Hepatic stellate cell (primary cell): ENCODE results near the gene RAD17.
"Not testable (repeated sequence)": the region's sequence is repeated elsewhere in the genome, so short reads cannot be mapped to it uniquely, and the experiment has no call there.

Source experiments
- DNase-seq: peaks from one replicate; pipeline ENCODE4 v3.0.0; 2011; ENCODE audit warnings: low spot score

Gene RAD17

GRCh38 chr5:69369340-69370121 is at the start of gene RAD17, which contains the start of the genes AK6 and TAF9:
TSS of gene RAD17 (plus strand) at chr5:69369818. CDS start at chr5:69372209, 2,391 bp downstream.
TSS of gene AK6 (minus strand) at chr5:69369520. CDS start at chr5:69369490, 30 bp downstream.
TSS of gene TAF9 (minus strand) at chr5:69369520. CDS start at chr5:69365737, 3,783 bp downstream.
- DNase-seq = peak; percentile 87

GRCh38 chr5:69326365-69326764 is 43.3 kb upstream of the RAD17 start:
- DNase-seq = no peak

- no peak for DNase-seq
Observed at GRCh38 chr5:69329905-69330489, 39.6 kb upstream of the RAD17 start.

- DNase-seq = no peak
Observed at GRCh38 chr5:69331528-69332445, 37.8 kb upstream of the RAD17 start.

- DNase-seq = not testable (repeated sequence)
Observed at GRCh38 chr5:69333668-69334315, 35.8 kb upstream of the RAD17 start.

- peak; percentile 73 for DNase-seq
Observed at GRCh38 chr5:69334793-69335268, 34.8 kb upstream of the RAD17 start.

GRCh38 chr5:69335341-69335935 is 34.2 kb upstream of the RAD17 start:
- no peak for DNase-seq

- no peak for DNase-seq
Observed at GRCh38 chr5:69341520-69342161, 28.0 kb upstream of the RAD17 start.

GRCh38 chr5:69343083-69343482 is 26.5 kb upstream of the RAD17 start:
- no peak for DNase-seq

- no peak for DNase-seq
Observed at GRCh38 chr5:69350664-69351063, 19.0 kb upstream of the RAD17 start.

GRCh38 chr5:69359699-69360098 is 9.9 kb upstream of the RAD17 start:
- no peak for DNase-seq

GRCh38 chr5:69360442-69360841 is 9.2 kb upstream of the RAD17 start:
- DNase-seq = no peak

- peak; percentile 24 for DNase-seq
Observed at GRCh38 chr5:69364414-69364813, 5.2 kb upstream of the RAD17 start.

- no peak for DNase-seq
Observed at GRCh38 chr5:69364850-69365249, 4.8 kb upstream of the RAD17 start.

GRCh38 chr5:69367697-69368279 is 1.8 kb upstream of the RAD17 start:
- DNase-seq = no peak

- peak; percentile 66 for DNase-seq
Observed at GRCh38 chr5:69368458-69369339, 919 bp upstream of the RAD17 start.

GRCh38 chr5:69370335-69370734 is 717 bp downstream of the RAD17 start:
- not testable (repeated sequence) for DNase-seq

GRCh38 chr5:69372394-69372793 is 2.8 kb downstream of the RAD17 start:
- DNase-seq = no peak

GRCh38 chr5:69374911-69375446 is 5.4 kb downstream of the RAD17 start:
- no peak for DNase-seq
